ENCODE measurements around the gene LAMA3.

LAMA3 gene

GRCh38 chr18:23916338-23916737 is 227.1 kb downstream of the LAMA3 start:
- DNase-seq = no peak

- peak; percentile 86 to 88 (median 87) for DNase-seq
These were observed 229.3 kb downstream of the LAMA3 start for GRCh38 chr18:23918395-23919032.

GRCh38 chr18:23920054-23920453 is 230.8 kb downstream of the LAMA3 start:
- no peak for DNase-seq

GRCh38 chr18:23921716-23922285 is 232.5 kb downstream of the LAMA3 start:
- no peak for DNase-seq

GRCh38 chr18:23922939-23923338 is 233.7 kb downstream of the LAMA3 start:
- DNase-seq = no peak

GRCh38 chr18:23924813-23925212 is 235.6 kb downstream of the LAMA3 start:
- no peak for DNase-seq

- no peak for DNase-seq
These were observed 237.3 kb downstream of the LAMA3 start for GRCh38 chr18:23926571-23926970.

GRCh38 chr18:23927821-23928746 is 238.8 kb downstream of the LAMA3 start:
- DNase-seq = no peak

- no peak for DNase-seq
These were observed 240.2 kb downstream of the LAMA3 start for GRCh38 chr18:23929362-23929930.

- no peak for DNase-seq
These were observed 240.7 kb downstream of the LAMA3 start for GRCh38 chr18:23930002-23930401.

GRCh38 chr18:23932385-23933067 is 243.3 kb downstream of the LAMA3 start:
- DNase-seq = no peak

- no peak for DNase-seq
These were observed 244.2 kb downstream of the LAMA3 start for GRCh38 chr18:23933407-23933806.

- DNase-seq = no peak
These were observed 245.0 kb downstream of the LAMA3 start for GRCh38 chr18:23934252-23934651.

- DNase-seq = no peak
These were observed 245.6 kb downstream of the LAMA3 start for GRCh38 chr18:23934863-23935262.

- DNase-seq = no peak
These were observed 246.6 kb downstream of the LAMA3 start for GRCh38 chr18:23935804-23936203.

GRCh38 chr18:23936381-23936958 is 247.2 kb downstream of the LAMA3 start:
- DNase-seq = no peak

GRCh38 chr18:23938043-23938756 is 248.9 kb downstream of the LAMA3 start:
- DNase-seq = peak in 1 of 3 donors; percentile 5

GRCh38 chr18:23938901-23939341 is 249.7 kb downstream of the LAMA3 start:
- no peak for DNase-seq

- DNase-seq = no peak
These were observed 250.1 kb downstream of the LAMA3 start for GRCh38 chr18:23939366-23939765.

- DNase-seq = no peak
These were observed 250.6 kb downstream of the LAMA3 start for GRCh38 chr18:23939896-23940295.

GRCh38 chr18:23941791-23942190 is 252.5 kb downstream of the LAMA3 start:
- no peak for DNase-seq

GRCh38 chr18:23943104-23943503 is 253.9 kb downstream of the LAMA3 start:
- DNase-seq = no peak

Measured in suppressor macrophage treated with lipopolysaccharide for 1 hour (primary cell).